Astrocyte (in vitro differentiated cells and primary cell): ENCODE results near the gene CNTN2. TPM values are rescaled to one million over a fixed set of nuclear protein-coding genes. Genes with fewer than 3 reads are reported as not detected.

Experiments
- DNase-seq: peaks from one replicate; pipeline ENCODE4 v3.0.0-alpha.2; 2010; ENCODE audit warnings: low read depth
- FAIRE-seq: peaks from 2 replicates; lab custom pipeline; 2011; peaks lifted over from hg19 to GRCh38; lab: Jason Lieb, UNC
- H2AFZ ChIP-seq: 2 replicates; pipeline ENCODE4 v1.6.0; 2012; ENCODE audit warnings: low read depth, low read length, inconsistent platforms
- H3K27ac ChIP-seq: 2 replicates; pipeline ENCODE4 v1.5.1; 2011; ENCODE audit warnings: low read depth, low read length, inconsistent platforms
- H3K27me3 ChIP-seq: 2 replicates; pipeline ENCODE4 v1.6.0; 2011; ENCODE audit warnings: low read length, inconsistent platforms; ENCODE audit not compliant: insufficient read depth
- H3K36me3 ChIP-seq: 2 replicates; pipeline ENCODE4 v1.5.1; 2011; ENCODE audit warnings: low read length, inconsistent platforms; ENCODE audit not compliant: insufficient read depth
- H3K4me1 ChIP-seq: 2 replicates; pipeline ENCODE4 v1.5.1; 2011; ENCODE audit warnings: low read length, inconsistent platforms; ENCODE audit not compliant: insufficient read depth
- H3K4me2 ChIP-seq: 2 replicates; pipeline ENCODE4 v1.6.0; 2012; ENCODE audit warnings: low read length, inconsistent platforms
- H3K4me3 ChIP-seq: 2 replicates; pipeline ENCODE4 v1.5.1; 2011; ENCODE audit warnings: low read depth, mild to moderate bottlenecking, low read length, inconsistent platforms; ENCODE audit not compliant: insufficient read depth
- H3K79me2 ChIP-seq: 2 replicates; pipeline ENCODE4 v1.6.0; 2012; ENCODE audit warnings: mild to moderate bottlenecking, low read length, inconsistent platforms; ENCODE audit not compliant: insufficient read depth
- H3K9ac ChIP-seq: 2 replicates; pipeline ENCODE4 v1.6.0; 2012; ENCODE audit warnings: mild to moderate bottlenecking, low read length, inconsistent platforms
- H3K9me3 ChIP-seq: 2 replicates; pipeline ENCODE4 v1.5.1; 2012; ENCODE audit warnings: low read depth, mild to moderate bottlenecking, low read length, inconsistent platforms; ENCODE audit not compliant: insufficient read depth
- H4K20me1 ChIP-seq: 2 replicates; pipeline ENCODE4 v1.6.0; 2012; ENCODE audit warnings: low read length, inconsistent platforms; ENCODE audit not compliant: insufficient read depth
- H3K27ac Mint-ChIP-seq: one replicate; pipeline ENCODE4 v1.8.0; 2021; ENCODE audit warnings: mild to moderate bottlenecking, mixed read lengths; ENCODE audit not compliant: unreplicated experiment
- H3K27me3 Mint-ChIP-seq: one replicate; pipeline ENCODE4 v1.8.0; 2021; ENCODE audit warnings: low read depth, mixed read lengths; ENCODE audit not compliant: unreplicated experiment
- H3K36me3 Mint-ChIP-seq: one replicate; pipeline ENCODE4 v1.8.0; 2021; ENCODE audit warnings: low read depth, mixed read lengths; ENCODE audit not compliant: unreplicated experiment
- H3K4me1 Mint-ChIP-seq: one replicate; pipeline ENCODE4 v1.8.0; 2021; ENCODE audit warnings: low read depth, mixed read lengths; ENCODE audit not compliant: unreplicated experiment
- H3K4me3 Mint-ChIP-seq: one replicate; pipeline ENCODE4 v1.8.0; 2021; ENCODE audit warnings: mild to moderate bottlenecking, moderate library complexity, mixed read lengths; ENCODE audit not compliant: unreplicated experiment
- H3K9me3 Mint-ChIP-seq: one replicate; pipeline ENCODE4 v1.8.0; 2021; ENCODE audit warnings: mild to moderate bottlenecking, mixed read lengths; ENCODE audit not compliant: unreplicated experiment
- EZH2 ChIP-seq: IDR thresholded peaks from 2 replicates; pipeline ENCODE4 v1.6.1; 2012; ENCODE audit warnings: mild to moderate bottlenecking, low read length, inconsistent platforms; ENCODE audit not compliant: insufficient read depth
- total RNA-seq: library from RNA; stranded (reverse); gene quantifications from 2 replicates; pipeline ENCODE4 v1.2.1, GENCODE V29; 2021
- TF ChIP-seq, protein P1 (sequence below): IDR thresholded peaks from 2 replicates; pipeline ENCODE4 v1.5.1; 2011; ENCODE audit warnings: low read depth, mild to moderate bottlenecking, inconsistent platforms, low read length, moderate library complexity; ENCODE audit not compliant: insufficient read depth

Gene CNTN2
- total RNA-seq, 1 donor from 2014 or later: 0.23 TPM

DNA sequence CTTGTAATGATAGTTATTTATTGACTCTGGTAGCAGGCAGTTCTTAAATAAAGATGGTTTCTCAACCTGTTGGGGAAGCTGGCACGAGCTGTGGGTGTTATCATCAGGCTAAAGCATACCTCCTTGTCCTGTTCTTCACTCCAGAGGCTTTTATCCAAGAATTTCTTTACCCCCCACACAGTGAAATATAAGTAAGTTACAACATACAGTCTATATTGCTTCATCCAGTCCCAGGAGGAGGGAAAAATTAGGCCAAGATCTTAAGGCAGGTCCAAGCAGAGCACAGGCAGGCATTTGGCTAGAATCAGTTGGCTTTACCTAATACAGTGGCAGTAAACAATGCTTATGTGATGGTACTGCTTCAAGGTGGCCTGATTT, 34.9 kb downstream of the CNTN2 start:
- no peak overlapping the region for H3K4me2 ChIP-seq
- Mint-ChIP-seq H3K27ac (no peak overlapping the region), H3K36me3 (peaks cover 12% of the 10 kb centered on the region), H3K27me3 (no peaks in the 10 kb centered on the region), H3K4me1 (peaks cover 12% of the 10 kb centered on the region), H3K9me3 (no peaks in the 10 kb centered on the region), H3K4me3 (no peak overlapping the region)
- H3K79me2 ChIP-seq: no peaks in the 10 kb centered on the region
- no peak overlapping the region for H3K4me3 ChIP-seq
- FAIRE-seq: no peak
- TF ChIP-seq EZH2: no peak
- TF ChIP-seq, protein P1, sequence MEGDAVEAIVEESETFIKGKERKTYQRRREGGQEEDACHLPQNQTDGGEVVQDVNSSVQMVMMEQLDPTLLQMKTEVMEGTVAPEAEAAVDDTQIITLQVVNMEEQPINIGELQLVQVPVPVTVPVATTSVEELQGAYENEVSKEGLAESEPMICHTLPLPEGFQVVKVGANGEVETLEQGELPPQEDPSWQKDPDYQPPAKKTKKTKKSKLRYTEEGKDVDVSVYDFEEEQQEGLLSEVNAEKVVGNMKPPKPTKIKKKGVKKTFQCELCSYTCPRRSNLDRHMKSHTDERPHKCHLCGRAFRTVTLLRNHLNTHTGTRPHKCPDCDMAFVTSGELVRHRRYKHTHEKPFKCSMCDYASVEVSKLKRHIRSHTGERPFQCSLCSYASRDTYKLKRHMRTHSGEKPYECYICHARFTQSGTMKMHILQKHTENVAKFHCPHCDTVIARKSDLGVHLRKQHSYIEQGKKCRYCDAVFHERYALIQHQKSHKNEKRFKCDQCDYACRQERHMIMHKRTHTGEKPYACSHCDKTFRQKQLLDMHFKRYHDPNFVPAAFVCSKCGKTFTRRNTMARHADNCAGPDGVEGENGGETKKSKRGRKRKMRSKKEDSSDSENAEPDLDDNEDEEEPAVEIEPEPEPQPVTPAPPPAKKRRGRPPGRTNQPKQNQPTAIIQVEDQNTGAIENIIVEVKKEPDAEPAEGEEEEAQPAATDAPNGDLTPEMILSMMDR: no peak
- no peak for DNase-seq
- no peaks in the 10 kb centered on the region for H4K20me1 ChIP-seq
- H3K36me3 ChIP-seq: peaks cover 2% of the 10 kb centered on the region
- H3K27ac ChIP-seq: no peak overlapping the region
- no peaks in the 10 kb centered on the region for H3K27me3 ChIP-seq
- H2AFZ ChIP-seq: no peak overlapping the region
- no peak overlapping the region for H3K9ac ChIP-seq
- H3K4me1 ChIP-seq: no peaks in the 10 kb centered on the region
- no peaks in the 10 kb centered on the region for H3K9me3 ChIP-seq

DNA sequence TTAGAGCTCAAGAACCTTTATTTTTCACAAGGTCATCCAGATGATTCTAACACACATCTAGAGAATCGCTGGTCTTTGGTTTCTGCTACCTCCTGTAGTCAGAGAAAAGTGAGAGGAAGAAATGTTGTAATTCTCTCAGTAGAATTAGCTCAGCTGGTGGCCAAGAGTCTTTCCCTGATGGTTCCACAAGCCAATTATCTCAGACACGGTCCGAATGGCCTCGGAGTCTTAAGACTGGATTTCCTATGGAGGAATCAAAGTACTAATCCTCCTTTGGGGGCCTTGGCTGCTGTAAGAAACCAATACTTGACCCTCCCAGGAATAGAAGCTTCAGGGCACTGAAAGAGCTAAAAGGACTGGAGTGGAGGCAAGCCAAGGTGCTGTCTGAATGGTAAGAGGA, 39.4 kb downstream of the CNTN2 start:
- Histone ChIP-seq H3K36me3 (peaks cover 16% of the 10 kb centered on the region), H3K27me3 (no peaks in the 10 kb centered on the region), H3K79me2 (no peaks in the 10 kb centered on the region), H3K4me3 (no peak overlapping the region), H3K27ac (no peak overlapping the region), H4K20me1 (no peaks in the 10 kb centered on the region), H3K9ac (no peak overlapping the region), H3K4me1 (no peaks in the 10 kb centered on the region), H3K9me3 (no peaks in the 10 kb centered on the region), H3K4me2 (no peak overlapping the region), H2AFZ (no peak overlapping the region)
- H3K36me3 Mint-ChIP-seq: peaks cover 24% of the 10 kb centered on the region
- no peaks in the 10 kb centered on the region for H3K27me3 Mint-ChIP-seq
- no peaks in the 10 kb centered on the region for H3K9me3 Mint-ChIP-seq
- TF ChIP-seq, protein P1: no peak
- no peak for TF ChIP-seq EZH2
- H3K4me3 Mint-ChIP-seq: no peak overlapping the region
- H3K27ac Mint-ChIP-seq: no peak overlapping the region
- DNase-seq (no peak), FAIRE-seq (no peak)
- no peaks in the 10 kb centered on the region for H3K4me1 Mint-ChIP-seq

DNA sequence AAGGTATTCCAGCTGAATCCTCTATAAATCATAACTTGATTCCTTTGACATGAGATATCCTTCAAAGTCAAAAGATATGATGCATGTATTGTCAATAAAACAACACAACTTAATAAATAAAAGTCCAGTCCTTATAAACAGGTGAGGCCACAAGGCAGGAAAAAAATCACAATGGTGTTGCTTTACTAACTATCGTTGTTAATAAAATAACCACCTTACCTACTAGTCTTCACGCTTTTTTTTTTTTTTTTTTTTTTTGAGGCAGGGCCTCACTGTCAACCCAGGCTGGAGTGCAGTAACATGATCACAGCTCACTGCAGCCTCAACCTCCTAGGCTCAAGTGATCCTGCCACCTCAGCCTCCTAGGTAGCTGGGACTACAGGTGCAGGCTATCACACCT, 41.3 kb downstream of the CNTN2 start, which contains the start of gene TMEM81:
Gene TMEM81 (minus strand): TSS at position 101 of the 400 bp plus-strand sequence. CDS start 140 bp downstream, outside the sequence.
- Histone ChIP-seq H3K4me1 (no peaks in the 10 kb centered on the region), H3K27ac (no peak within 1 kb of the TSS), H3K4me3 (no peak within 1 kb of the TSS), H3K9me3 (no peaks in the 10 kb centered on the region), H3K9ac (no peak within 1 kb of the TSS), H3K27me3 (no peaks in the 10 kb centered on the region), H3K36me3 (peaks cover 15% of the 10 kb centered on the region), H3K4me2 (no peak within 1 kb of the TSS), H2AFZ (no peak within 1 kb of the TSS), H4K20me1 (no peaks in the 10 kb centered on the region), H3K79me2 (no peaks in the 10 kb centered on the region)
- H3K9me3 Mint-ChIP-seq: no peaks in the 10 kb centered on the region
- H3K27me3 Mint-ChIP-seq: no peaks in the 10 kb centered on the region
- DNase-seq: no peak
- no peak within 1 kb of the TSS for H3K27ac Mint-ChIP-seq
- peaks cover 9% of the 10 kb centered on the region for H3K4me1 Mint-ChIP-seq
- H3K36me3 Mint-ChIP-seq: peaks cover 31% of the 10 kb centered on the region
- no peak within 1 kb of the TSS for H3K4me3 Mint-ChIP-seq
- no peak for FAIRE-seq
- TF ChIP-seq, protein P1: no peak
- TF ChIP-seq EZH2: no peak
